Measurements from ENCODE around the gene PRKCE. TPM values are rescaled to one million over a fixed set of nuclear protein-coding genes. Genes with fewer than 3 reads are reported as not detected.

PRKCE gene
- total and polyA plus RNA-seq, 2 experiments from 2014 or later = 9.6 to 11.9 TPM

GRCh38 chr2:46032161-46032813 is 380.8 kb downstream of the PRKCE start:
- no peak overlapping the region for H2AFZ ChIP-seq
- no peak for DNase-seq (ENCODE audit: low spot score)
- H3K9me2 ChIP-seq (replicated peaks; ENCODE audit: insufficient read depth) = no peaks in the 10 kb centered on the region
- 89% methylated on average over 8 of the region's 8 CpGs for WGBS (ENCODE audit: low lambda C conversion rate, missing lambda C conversion rate)
- no peak overlapping the region for H3K27ac ChIP-seq
- no peaks in the 10 kb centered on the region for H3K36me3 ChIP-seq (replicated peaks; ENCODE audit: insufficient read depth, low read depth)
- no peak overlapping the region for H3K4me2 ChIP-seq
- TF ChIP-seq CTCF (IDR thresholded peaks at IDR 0.05; ENCODE audit: poor library complexity) = no peak
- TF ChIP-seq EZH2phosphoT487 (IDR thresholded peaks at IDR 0.05; ENCODE audit: low read depth, severe bottlenecking, unreplicated experiment) = no peak
- no peak for TF ChIP-seq EZH2 (IDR thresholded peaks at IDR 0.05; ENCODE audit: borderline replicate concordance)
- H3K4me3 ChIP-seq = no peak overlapping the region
- no peaks in the 10 kb centered on the region for H3K4me1 ChIP-seq (ENCODE audit: insufficient read depth)
- H4K20me1 ChIP-seq (ENCODE audit: insufficient read depth, poor library complexity, severe bottlenecking) = no peaks in the 10 kb centered on the region
- no peaks in the 10 kb centered on the region for H3K79me2 ChIP-seq
- H3K9me3 ChIP-seq (ENCODE audit: low read depth) = no peaks in the 10 kb centered on the region
- no peaks in the 10 kb centered on the region for H3K27me3 ChIP-seq

- TF ChIP-seq EZH2 (IDR thresholded peaks at IDR 0.05; ENCODE audit: borderline replicate concordance) = no peak
- TF ChIP-seq CTCF (IDR thresholded peaks at IDR 0.05; ENCODE audit: poor library complexity) = no peak
- TF ChIP-seq EZH2phosphoT487 (IDR thresholded peaks at IDR 0.05; ENCODE audit: low read depth, severe bottlenecking, unreplicated experiment) = no peak
- peaks cover 6% of the 10 kb centered on the region for H3K4me1 ChIP-seq (ENCODE audit: insufficient read depth)
- H3K79me2 ChIP-seq = no peaks in the 10 kb centered on the region
- H3K9me2 ChIP-seq (replicated peaks; ENCODE audit: insufficient read depth) = no peaks in the 10 kb centered on the region
- no peak overlapping the region for H3K4me3 ChIP-seq
- H3K27ac ChIP-seq = no peak overlapping the region
- H3K36me3 ChIP-seq (replicated peaks; ENCODE audit: insufficient read depth, low read depth) = no peaks in the 10 kb centered on the region
- 86% methylated on average over 5 of the region's 5 CpGs for WGBS (ENCODE audit: low lambda C conversion rate, missing lambda C conversion rate)
- no peak overlapping the region for H2AFZ ChIP-seq
- DNase-seq (ENCODE audit: low spot score) = no peak
- H3K4me2 ChIP-seq = no peak overlapping the region
- H4K20me1 ChIP-seq (ENCODE audit: insufficient read depth, poor library complexity, severe bottlenecking) = no peaks in the 10 kb centered on the region
- H3K27me3 ChIP-seq = no peaks in the 10 kb centered on the region
- H3K9me3 ChIP-seq (ENCODE audit: low read depth) = no peaks in the 10 kb centered on the region
These were observed 381.5 kb downstream of the PRKCE start for GRCh38 chr2:46032996-46033395.

GRCh38 chr2:46034535-46034934 is 383.1 kb downstream of the PRKCE start:
- no peaks in the 10 kb centered on the region for H4K20me1 ChIP-seq (ENCODE audit: insufficient read depth, poor library complexity, severe bottlenecking)
- H3K4me2 ChIP-seq = no peak overlapping the region
- H3K79me2 ChIP-seq = no peaks in the 10 kb centered on the region
- WGBS (ENCODE audit: low lambda C conversion rate, missing lambda C conversion rate) = 91% methylated on average over 5 of the region's 5 CpGs
- peaks cover 10% of the 10 kb centered on the region for H3K4me1 ChIP-seq (ENCODE audit: insufficient read depth)
- H3K27me3 ChIP-seq = no peaks in the 10 kb centered on the region
- no peak overlapping the region for H3K4me3 ChIP-seq
- no peak overlapping the region for H3K27ac ChIP-seq
- no peak overlapping the region for H2AFZ ChIP-seq
- TF ChIP-seq CTCF (IDR thresholded peaks at IDR 0.05; ENCODE audit: poor library complexity) (no peak), EZH2phosphoT487 (IDR thresholded peaks at IDR 0.05; ENCODE audit: low read depth, severe bottlenecking, unreplicated experiment) (no peak), EZH2 (IDR thresholded peaks at IDR 0.05; ENCODE audit: borderline replicate concordance) (no peak)
- H3K36me3 ChIP-seq (replicated peaks; ENCODE audit: insufficient read depth, low read depth) = no peaks in the 10 kb centered on the region
- H3K9me2 ChIP-seq (replicated peaks; ENCODE audit: insufficient read depth) = no peaks in the 10 kb centered on the region
- H3K9me3 ChIP-seq (ENCODE audit: low read depth) = no peaks in the 10 kb centered on the region
- no peak for DNase-seq (ENCODE audit: low spot score)
